Suprapubic skin (tissue), 4 donors: ENCODE measurements around the gene CST4.
"Not testable (repeated sequence)": the region's sequence is repeated elsewhere in the genome, so short reads cannot be mapped to it uniquely, and the experiment has no call there.

ENCODE experiments used
- POLR2A ChIP-seq, 2 donors: fragments of 450-650 bp; IDR thresholded peaks; one replicate each; pipeline ENCODE4 v1.6.1; 2017; ENCODE audit warnings: antibody characterized with exemption in 2 of 2, mild to moderate bottlenecking in 2 of 2, moderate library complexity in 2 of 2
- POLR2AphosphoS5 ChIP-seq, 3 donors: sonication (generic); formaldehyde crosslinking; IDR thresholded peaks; one replicate each; pipeline ENCODE4 v1.6.1; 2017; ENCODE audit warnings: antibody characterized with exemption in 3 of 3
- TF ChIP-seq, protein P1 (sequence below), 2 donors: fragments of 200-600 bp in 1 of 2; fragments of 450-650 bp in 1 of 2; sonication (generic) in 1 of 2; IDR thresholded peaks; one replicate each; pipeline ENCODE4 v1.5.1; 2016 to 2019; ENCODE audit warnings: antibody characterized with exemption in 2 of 2, mild to moderate bottlenecking in 1 of 2, moderate library complexity in 1 of 2

DNA sequence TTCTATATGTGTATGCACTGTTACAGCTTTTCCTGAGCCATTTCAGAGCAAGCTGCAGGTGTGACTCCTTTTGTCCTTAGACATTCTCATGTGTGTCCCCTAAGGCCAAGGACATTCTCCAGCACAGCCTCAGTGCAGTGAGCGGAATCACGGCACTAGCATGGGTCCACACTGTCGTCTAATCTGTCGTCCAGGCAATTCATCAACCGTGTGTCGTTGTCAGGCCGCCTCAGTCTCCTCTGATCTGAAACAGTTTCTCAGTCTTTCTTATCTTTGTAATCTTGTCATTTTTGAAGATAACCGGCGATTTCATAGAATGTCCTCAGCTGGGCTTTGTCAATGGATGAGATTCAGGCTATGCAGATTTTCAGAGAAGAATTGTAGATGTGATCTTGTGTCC lies 30.5 kb upstream of the CST4 start:
- TF ChIP-seq, protein P1, sequence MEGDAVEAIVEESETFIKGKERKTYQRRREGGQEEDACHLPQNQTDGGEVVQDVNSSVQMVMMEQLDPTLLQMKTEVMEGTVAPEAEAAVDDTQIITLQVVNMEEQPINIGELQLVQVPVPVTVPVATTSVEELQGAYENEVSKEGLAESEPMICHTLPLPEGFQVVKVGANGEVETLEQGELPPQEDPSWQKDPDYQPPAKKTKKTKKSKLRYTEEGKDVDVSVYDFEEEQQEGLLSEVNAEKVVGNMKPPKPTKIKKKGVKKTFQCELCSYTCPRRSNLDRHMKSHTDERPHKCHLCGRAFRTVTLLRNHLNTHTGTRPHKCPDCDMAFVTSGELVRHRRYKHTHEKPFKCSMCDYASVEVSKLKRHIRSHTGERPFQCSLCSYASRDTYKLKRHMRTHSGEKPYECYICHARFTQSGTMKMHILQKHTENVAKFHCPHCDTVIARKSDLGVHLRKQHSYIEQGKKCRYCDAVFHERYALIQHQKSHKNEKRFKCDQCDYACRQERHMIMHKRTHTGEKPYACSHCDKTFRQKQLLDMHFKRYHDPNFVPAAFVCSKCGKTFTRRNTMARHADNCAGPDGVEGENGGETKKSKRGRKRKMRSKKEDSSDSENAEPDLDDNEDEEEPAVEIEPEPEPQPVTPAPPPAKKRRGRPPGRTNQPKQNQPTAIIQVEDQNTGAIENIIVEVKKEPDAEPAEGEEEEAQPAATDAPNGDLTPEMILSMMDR (IDR thresholded peaks at IDR 0.05), result not testable (repeated sequence)
- not testable (repeated sequence) for TF ChIP-seq POLR2AphosphoS5, POLR2A (IDR thresholded peaks at IDR 0.05)
